Transverse colon (tissue), 4 donors: Measurements from ENCODE around the gene CCDC102B. TPM values are rescaled to one million over a fixed set of nuclear protein-coding genes. Genes with fewer than 3 reads are reported as not detected.

Experiments
- DNase-seq: peaks from one replicate; pipeline ENCODE4 v3.0.0-alpha.2; 2019
- H3K27ac ChIP-seq, 4 donors: fragments of 200-600 bp; sonication (generic); 2 replicates each; pipeline ENCODE4 v1.5.1; 2016 to 2018; ENCODE audit warnings: inconsistent platforms in 4 of 4
- H3K27me3 ChIP-seq: fragments of 200-600 bp; sonication (generic); 2 replicates; pipeline ENCODE4 v1.5.1; 2017; ENCODE audit warnings: inconsistent platforms
- H3K36me3 ChIP-seq, 4 donors: fragments of 200-600 bp; sonication (generic); 2 replicates each; pipeline ENCODE4 v1.5.1; 2017 to 2019; ENCODE audit warnings: inconsistent platforms in 4 of 4
- H3K4me1 ChIP-seq, 4 donors: fragments of 200-600 bp; sonication (generic); 2 replicates each; pipeline ENCODE4 v1.5.1; 2017 to 2020; ENCODE audit warnings: inconsistent platforms in 4 of 4
- H3K4me3 ChIP-seq, 4 donors: fragments of 200-600 bp; sonication (generic); 1 replicate in 1 of 4; 2 replicates in 3 of 4; pipeline versions ENCODE4 v1.5.1 to v1.6.1; 2017 to 2019; ENCODE audit warnings: inconsistent platforms in 4 of 4
- H3K9me3 ChIP-seq, 2 donors: fragments of 200-600 bp; sonication (generic); 2 replicates each; pipeline ENCODE4 v1.5.1; 2017 to 2019; ENCODE audit warnings: inconsistent platforms in 2 of 2
- CTCF ChIP-seq, 5 experiments: fragments of 200-600 bp in 3 of 5; fragments of 450-650 bp in 2 of 5; sonication (generic) in 3 of 5; IDR thresholded peaks; 1 replicate in 2 of 5; 2 replicates in 3 of 5; pipeline ENCODE4 v1.5.1; 2016 to 2017; ENCODE audit warnings: antibody characterized with exemption in 5 of 5, inconsistent platforms in 3 of 5, mild to moderate bottlenecking in 2 of 5, moderate library complexity in 1 of 5
- EP300 ChIP-seq: sonication (generic); formaldehyde crosslinking; IDR thresholded peaks from one replicate; pipeline ENCODE4 v1.6.1; 2017; ENCODE audit warnings: antibody characterized with exemption, low read depth
- POLR2A ChIP-seq: fragments of 450-650 bp; IDR thresholded peaks from one replicate; pipeline ENCODE4 v1.6.1; 2016; ENCODE audit warnings: antibody characterized with exemption, mild to moderate bottlenecking, moderate library complexity
- POLR2AphosphoS5 ChIP-seq, 3 donors: sonication (generic); formaldehyde crosslinking; IDR thresholded peaks; one replicate each; pipeline ENCODE4 v1.6.1; 2016; ENCODE audit warnings: antibody characterized with exemption in 3 of 3
- WGBS, 2 donors: methylation state at CpG; one replicate each; pipeline ENCODE4 v1.1.5; 2018; ENCODE audit warnings: low coverage in 1 of 2; 5-methylcytosine and 5-hydroxymethylcytosine counted together
- in situ Hi-C, 4 donors: fragments of 200-750 bp; cut with MboI; loops; one replicate each; pipeline versions ENCODE4 v1.15.0 to v1.15.1; 2017; ENCODE audit warnings: low sequenced_read_pairs in 3 of 4, low pct_ligation_motif_present in 1 of 4, low pct_unique_long_range_greater_than_20kb in 1 of 4
- intact Hi-C: fragments of 100-400 bp; cut with DNase I; formaldehyde crosslinking; loops from one replicate; pipeline ENCODE4 v1.15.1; 2023; ENCODE audit warnings: low total_unique reads
- total RNA-seq, 4 donors: library from RNA; depleted of rRNA; stranded (reverse); fragments of >200 nt; gene quantifications; one replicate each; pipeline ENCODE4 v1.1.0, GENCODE V29; 2016

The CCDC102B gene
- total RNA-seq, 4 donors from 2014 or later: 1.5 to 6.0 (median 4.6) TPM

GRCh38 chr18:69081846-69082245, 284.0 kb downstream of the CCDC102B start:
- no peak for DNase-seq
- Histone ChIP-seq H3K27me3 (no peaks in the 10 kb centered on the region), H3K27ac (no peak overlapping the region), H3K9me3 (no peaks in the 10 kb centered on the region), H3K4me1 (no peaks in the 10 kb centered on the region), H3K36me3 (no peaks in the 10 kb centered on the region), H3K4me3 (no peak overlapping the region)
- intact Hi-C loops: no loop called here
- WGBS, 2 donors: 6 to 48% methylated on average over 2 of the region's 2 CpGs
- TF ChIP-seq POLR2AphosphoS5 (IDR thresholded peaks at IDR 0.05): no peak
- TF ChIP-seq POLR2A: no peak
- no peak for TF ChIP-seq EP300
- TF ChIP-seq CTCF (IDR thresholded peaks at IDR 0.05): no peak
- in situ Hi-C loops: no loop called here

- TF ChIP-seq CTCF (IDR thresholded peaks at IDR 0.05) (no peak), EP300 (no peak), POLR2AphosphoS5 (IDR thresholded peaks at IDR 0.05) (no peak), POLR2A (no peak)
Observed at GRCh38 chr18:69082499-69082898, 284.6 kb downstream of the CCDC102B start.

GRCh38 chr18:69085951-69086350, 288.1 kb downstream of the CCDC102B start:
- Histone ChIP-seq H3K27me3 (no peaks in the 10 kb centered on the region), H3K36me3 (no peaks in the 10 kb centered on the region), H3K4me1 (no peaks in the 10 kb centered on the region), H3K27ac (no peak overlapping the region), H3K4me3 (no peak overlapping the region), H3K9me3 (no peaks in the 10 kb centered on the region)
- no peak for DNase-seq
- TF ChIP-seq CTCF (IDR thresholded peaks at IDR 0.05) (no peak), POLR2A (no peak), EP300 (no peak), POLR2AphosphoS5 (IDR thresholded peaks at IDR 0.05) (no peak)
- in situ Hi-C loops: no loop called here
- 78 to 86% methylated on average over 5 of the region's 5 CpGs for WGBS, 2 donors
- intact Hi-C loops: no loop called here

More at GRCh38 chr18:69082499-69082898, 284.6 kb downstream of the CCDC102B start:
- in situ Hi-C loops (no loop called here), intact Hi-C loops (no loop called here)
- H3K27ac ChIP-seq: no peak overlapping the region
- WGBS, 2 donors: 78 to 88% methylated on average over 1 of the region's 1 CpG
- H3K9me3 ChIP-seq: no peaks in the 10 kb centered on the region
- DNase-seq: no peak
- H3K4me1 ChIP-seq: no peaks in the 10 kb centered on the region
- H3K36me3 ChIP-seq: no peaks in the 10 kb centered on the region
- no peak overlapping the region for H3K4me3 ChIP-seq
- no peaks in the 10 kb centered on the region for H3K27me3 ChIP-seq

GRCh38 chr18:69088973-69089372, 291.1 kb downstream of the CCDC102B start:
- no peak overlapping the region for H3K27ac ChIP-seq
- H3K27me3 ChIP-seq: no peaks in the 10 kb centered on the region
- H3K4me1 ChIP-seq: no peaks in the 10 kb centered on the region
- no peaks in the 10 kb centered on the region for H3K9me3 ChIP-seq
- WGBS, 2 donors: 83 to 89% methylated on average over 2 of the region's 2 CpGs
- intact Hi-C loops: no loop called here
- no peaks in the 10 kb centered on the region for H3K36me3 ChIP-seq
- in situ Hi-C loops: no loop called here
- no peak for TF ChIP-seq POLR2AphosphoS5 (IDR thresholded peaks at IDR 0.05)
- TF ChIP-seq EP300: no peak
- TF ChIP-seq CTCF (IDR thresholded peaks at IDR 0.05): no peak
- no peak for TF ChIP-seq POLR2A
- DNase-seq: no peak
- no peak overlapping the region for H3K4me3 ChIP-seq
